ENCODE results near the gene ATP1A3. TPM values are rescaled to one million over a fixed set of nuclear protein-coding genes. Genes with fewer than 3 reads are reported as not detected.
A peak's percentile ranks its signal among the peaks of the same experiment; 100 is the strongest.

ATP1A3 gene
- total and polyA plus RNA-seq, 2 of the 13 experiments (the other 11 are each of a cell fraction or from before 2014, with no cell fraction given), result 0.01 to 0.04 TPM

GRCh38 chr19:42023943-42024260 lies 29.9 kb upstream of the ATP1A3 start (continued):
- no peak for TF ChIP-seq CENPBD1 (CRISPR knock-in tag; IDR thresholded peaks at IDR 0.05; ENCODE audit: borderline replicate concordance, low read depth)
- TF ChIP-seq RERE (CRISPR knock-in tag; IDR thresholded peaks at IDR 0.05; ENCODE audit: low read depth), result no peak

- peak; percentile 15 for DNase-seq (ENCODE audit: low spot score)
- TF ChIP-seq SUZ12 (IDR thresholded peaks at IDR 0.05; ENCODE audit: low read depth, low read length) (no peak), ZNF451 (CRISPR knock-in tag; IDR thresholded peaks at IDR 0.05) (no peak), CTCF (CRISPR knock-in tag; IDR thresholded peaks at IDR 0.05) (peak; percentile 57)
- Histone ChIP-seq H3K9ac (ENCODE audit: insufficient read depth, low read depth, low read length) (no peak overlapping the region), H3K27ac (ENCODE audit: extremely low read length, insufficient read depth, low read length) (no peak overlapping the region), H3K4me3 (replicated peaks in 1 of 3; ENCODE audit: insufficient read depth in 1 of 3, low read depth in 2 of 3, low read length in 3 of 3) (no peak overlapping the region), H3K4me1 (ENCODE audit: insufficient read depth, low read length) (peaks cover 6% of the 10 kb centered on the region; the same call in 1 of the 2 replicates), H2AFZ (ENCODE audit: low read length) (no peak overlapping the region), H3K27me3 (ENCODE audit: control insufficient read depth in 1 of 2, insufficient read depth in 2 of 2, low read length in 2 of 2) (peaks cover 8 to 40% of the 10 kb centered on the region in 2 experiments; a peak in 3 of 5 replicates), H4K20me1 (ENCODE audit: insufficient read depth, low read length) (no peaks in the 10 kb centered on the region), H3K36me3 (replicated peaks in 1 of 2; ENCODE audit: control insufficient read depth in 1 of 2, insufficient read depth in 2 of 2, low read length in 2 of 2) (no peaks in the 10 kb centered on the region), H3K9me3 (ENCODE audit: low read length) (no peaks in the 10 kb centered on the region), H3K4me2 (ENCODE audit: low read depth, low read length) (no peak overlapping the region), H3K79me2 (ENCODE audit: insufficient read depth, low read length) (no peaks in the 10 kb centered on the region)
- intact Hi-C loops (cut with micrococcal nuclease; ENCODE audit: unreplicated experiment), result no loop called here
- POLR2A ChIA-PET, result no interaction called here
- in situ Hi-C loops (cut with HindIII; ENCODE audit: extremely low pct_ligation_motif_present, low pct_unique_long_range_greater_than_20kb), result no loop called here
- BruUV-seq (replicated peaks), result no TSS peak
- FAIRE-seq, result no peak
- 22% methylated on average over 15 of the region's 17 CpGs for WGBS (ENCODE audit: low lambda C conversion rate)
- ATAC-seq, result peak; percentile 83
- CTCF ChIA-PET (ENCODE audit: low intra/inter-chr PET ratio, low total read pairs), result no interaction called here
These were observed 29.3 kb upstream of the ATP1A3 start for GRCh38 chr19:42023121-42023942.

Data from HepG2 (cell line).